Natural killer cell (primary cell): ENCODE data around the gene TMEM91. TPM values are rescaled to one million over a fixed set of nuclear protein-coding genes. Genes with fewer than 3 reads are reported as not detected.

Experiments used
- ATAC-seq, 3 donors: fragments of 150-1000 bp in 2 of 3; fragments of 200-7000 bp in 1 of 3; cut with Tn5 transposase; 1 replicate in 1 of 3; 2 replicates in 2 of 3; pipeline ENCODE4 v1.10.0; 2021; ENCODE audit warnings: mild to moderate bottlenecking in 2 of 3, moderate library complexity in 2 of 3
- DNase-seq, 2 donors: peaks; one replicate each; pipeline versions ENCODE4 v3.0.0 to v3.0.0-alpha.2; 2013 to 2021; ENCODE audit warnings: mixed read lengths in 1 of 2
- H3K27ac ChIP-seq: one replicate; pipeline ENCODE4 v1.5.1; 2013; ENCODE audit warnings: mild to moderate bottlenecking, low read length
- H3K27me3 ChIP-seq: one replicate; pipeline ENCODE4 v1.6.1; 2013; ENCODE audit warnings: low read length; ENCODE audit not compliant: control insufficient read depth, insufficient read depth
- H3K36me3 ChIP-seq: one replicate; pipeline ENCODE4 v1.6.1; 2013; ENCODE audit warnings: low read length; ENCODE audit not compliant: control insufficient read depth, insufficient read depth
- H3K4me1 ChIP-seq: one replicate; pipeline ENCODE4 v1.6.1; 2013; ENCODE audit warnings: low read length; ENCODE audit not compliant: control insufficient read depth, insufficient read depth
- H3K4me3 ChIP-seq: one replicate; pipeline ENCODE4 v1.5.1; 2013; ENCODE audit warnings: low read length
- H3K9me3 ChIP-seq: one replicate; pipeline ENCODE4 v1.6.1; 2013; ENCODE audit warnings: low read length; ENCODE audit not compliant: control insufficient read depth, insufficient read depth
- H3K27ac Mint-ChIP-seq, 2 donors: one replicate each; pipeline ENCODE4 v1.8.0; 2022; ENCODE audit warnings: mild to moderate bottlenecking in 2 of 2, mixed read lengths in 2 of 2, moderate library complexity in 1 of 2
- H3K27me3 Mint-ChIP-seq, 2 donors: one replicate each; pipeline ENCODE4 v1.8.0; 2022; ENCODE audit warnings: low read depth in 2 of 2, mixed read lengths in 2 of 2
- H3K36me3 Mint-ChIP-seq: one replicate; pipeline ENCODE4 v1.8.0; 2022; ENCODE audit warnings: mixed read lengths
- H3K4me1 Mint-ChIP-seq, 2 donors: one replicate each; pipeline ENCODE4 v1.8.0; 2022; ENCODE audit warnings: mixed read lengths in 2 of 2
- H3K4me3 Mint-ChIP-seq: one replicate; pipeline ENCODE4 v1.8.0; 2022; ENCODE audit warnings: mild to moderate bottlenecking, moderate library complexity, mixed read lengths
- H3K9me3 Mint-ChIP-seq, 2 donors: one replicate each; pipeline ENCODE4 v1.8.0; 2022; ENCODE audit warnings: mixed read lengths in 2 of 2
- CTCF ChIP-seq: fragments of 200-600 bp; IDR thresholded peaks from one replicate; pipeline ENCODE4 v1.8.0; 2022; ENCODE audit warnings: antibody characterized with exemption
- WGBS: methylation state at CpG from one replicate; pipeline ENCODE4 v1.1.7; 2013; ENCODE audit warnings: missing lambda C conversion rate; ENCODE audit not compliant: insufficient coverage; 5-methylcytosine and 5-hydroxymethylcytosine counted together
- intact Hi-C: fragments of 100-400 bp; cut with micrococcal nuclease; formaldehyde crosslinking; loops from one replicate; pipeline ENCODE4 v1.14.2; 2022
- total RNA-seq, 4 donors: library from RNA; stranded (reverse); fragments of 120-200 nt in 1 of 4; gene quantifications; one replicate each; pipeline versions ENCODE4 v1.2.3 to v1.2.4, GENCODE V29; 2013 to 2022

TMEM91 gene
- total RNA-seq, 3 donors from 2014 or later (not counting 1 experiment from before 2014, with no cell fraction given), result 13.6 to 22.8 (median 20.8) TPM

- Mint-ChIP-seq H3K27ac (peak overlapping the region in 1 of 2 donors; percentile 29), H3K36me3 (no peaks in the 10 kb centered on the region), H3K4me1 (peaks cover 10 to 28% of the 10 kb centered on the region in 2 donors), H3K9me3 (no peaks in the 10 kb centered on the region), H3K27me3 (no peaks in the 10 kb centered on the region), H3K4me3 (no peak overlapping the region)
- no peak for TF ChIP-seq CTCF
- intact Hi-C loops, result no loop called here
- H3K27me3 ChIP-seq, result no peaks in the 10 kb centered on the region
- H3K4me3 ChIP-seq, result no peak overlapping the region
- peaks cover 26% of the 10 kb centered on the region for H3K36me3 ChIP-seq
- no peak for DNase-seq
- H3K27ac ChIP-seq, result no peak overlapping the region
- ATAC-seq, result no peak
- H3K4me1 ChIP-seq, result peaks cover 29% of the 10 kb centered on the region
- WGBS, result 85% methylated on average over 6 of the region's 6 CpGs
- H3K9me3 ChIP-seq, result no peaks in the 10 kb centered on the region
These were observed 54.6 kb downstream of the TMEM91 start for GRCh38 chr19:41430922-41431321.

- peak in 1 of 2 donors; percentile 33 for DNase-seq
- intact Hi-C loops, result no loop called here
- H3K9me3 Mint-ChIP-seq, result no peaks in the 10 kb centered on the region
- no peak for TF ChIP-seq CTCF
- H3K27me3 Mint-ChIP-seq, result no peaks in the 10 kb centered on the region
- peak overlapping the region in 1 of 2 donors; percentile 29 for H3K27ac Mint-ChIP-seq
- H3K4me1 Mint-ChIP-seq, result peaks cover 9 to 25% of the 10 kb centered on the region in 2 donors
- no peak for ATAC-seq
- H3K4me3 ChIP-seq, result no peak overlapping the region
- no peaks in the 10 kb centered on the region for H3K36me3 Mint-ChIP-seq
- no peaks in the 10 kb centered on the region for H3K27me3 ChIP-seq
- no peak overlapping the region for H3K4me3 Mint-ChIP-seq
- H3K9me3 ChIP-seq, result no peaks in the 10 kb centered on the region
- H3K27ac ChIP-seq, result no peak overlapping the region
- 79% methylated on average over 23 of the region's 23 CpGs for WGBS
- H3K4me1 ChIP-seq, result peaks cover 27% of the 10 kb centered on the region
- peaks cover 26% of the 10 kb centered on the region for H3K36me3 ChIP-seq
These were observed 55.4 kb downstream of the TMEM91 start for GRCh38 chr19:41431426-41432386.

GRCh38 chr19:41433171-41433570 lies 56.8 kb downstream of the TMEM91 start:
- Mint-ChIP-seq H3K27ac (no peak overlapping the region), H3K27me3 (no peaks in the 10 kb centered on the region), H3K9me3 (no peaks in the 10 kb centered on the region), H3K4me3 (no peak overlapping the region), H3K36me3 (no peaks in the 10 kb centered on the region), H3K4me1 (peaks cover 10 to 11% of the 10 kb centered on the region in 2 donors)
- ATAC-seq (no peak), DNase-seq (no peak)
- Histone ChIP-seq H3K4me1 (peaks cover 12% of the 10 kb centered on the region), H3K27ac (no peak overlapping the region), H3K9me3 (no peaks in the 10 kb centered on the region), H3K27me3 (no peaks in the 10 kb centered on the region), H3K4me3 (no peak overlapping the region), H3K36me3 (peaks cover 26% of the 10 kb centered on the region)
- TF ChIP-seq CTCF, result no peak
- WGBS, result 96% methylated on average over 18 of the region's 18 CpGs
- intact Hi-C loops, result no loop called here

Other genes starting within 250 kb of the TMEM91 start
- 1 to 10 TPM in 1 of 3 donors, under 1 TPM in 2; 0.78 to 1.6 (median 0.84) TPM for gene CYP2S1, start 183.3 kb upstream of the TMEM91 start, total RNA-seq
- under 1 TPM in 2 of 3 donors, not detected in 1; 0.16 to 0.70 TPM for gene AXL, start 157.3 kb upstream of the TMEM91 start, total RNA-seq
- 100 to 1,000 TPM; 279 to 360 (median 315) TPM for gene HNRNPUL1, start 112.2 kb upstream of the TMEM91 start, total RNA-seq
- 10 to 100 TPM; 41.1 to 44.3 (median 44.0) TPM for gene CCDC97, start 66.4 kb upstream of the TMEM91 start, total RNA-seq
- 100 to 1,000 TPM; 682 to 761 (median 729) TPM for gene TGFB1, start 22.6 kb upstream of the TMEM91 start, total RNA-seq
- 10 to 100 TPM; 18.1 to 22.2 (median 18.7) TPM for gene B9D2, start 12.4 kb upstream of the TMEM91 start, total RNA-seq
- 10 to 100 TPM in 1 of 3 donors, 1 to 10 TPM in 2; 9.0 to 11.6 (median 9.5) TPM for gene EXOSC5, start 20.8 kb downstream of the TMEM91 start, total RNA-seq
- gene BCKDHA, start 21.3 kb downstream of the TMEM91 start, total RNA-seq, result 10 to 100 TPM; 26.5 to 29.0 (median 28.3) TPM
- gene B3GNT8, start 50.8 kb downstream of the TMEM91 start, total RNA-seq, result 1 to 10 TPM; 1.5 to 2.5 (median 2.1) TPM
- 10 to 100 TPM; 25.4 to 32.5 (median 29.5) TPM for gene DMAC2, start 63.4 kb downstream of the TMEM91 start, total RNA-seq
- gene ERICH4, start 66.6 kb downstream of the TMEM91 start, total RNA-seq, result not detected
- gene CEACAM21, start 199.6 kb downstream of the TMEM91 start, total RNA-seq, result 10 to 100 TPM; 26.8 to 46.6 (median 33.6) TPM